GM23338 (cell line): ENCODE measurements around the gene TMSB15C. TPM values are rescaled to one million over a fixed set of nuclear protein-coding genes. Genes with fewer than 3 reads are reported as not detected.
"Not testable (repeated sequence)": the region's sequence is repeated elsewhere in the genome, so short reads cannot be mapped to it uniquely, and the experiment has no call there.

Experiments used
- ATAC-seq: fragments of 200-7000 bp; cut with Tn5 transposase; 3 replicates; pipeline ENCODE4 v1.9.1; 2020
- DNase-seq: peaks from one replicate; pipeline ENCODE4 v3.0.0-alpha.2; 2015; ENCODE audit warnings: low spot score
- H2AFZ ChIP-seq: fragments of 200-600 bp; sonication (generic); 2 replicates; pipeline ENCODE4 v1.8.0; 2016; ENCODE audit warnings: antibody characterized with exemption, mild to moderate bottlenecking, moderate library complexity
- H3F3A ChIP-seq: fragments of 200-600 bp; sonication (generic); replicated peaks from 2 replicates; pipeline ENCODE4 v1.8.0; 2017; ENCODE audit warnings: antibody characterized with exemption, mixed run types, low read depth
- H3K27ac ChIP-seq: fragments of 200-600 bp; sonication (generic); 2 replicates; pipeline ENCODE4 v1.6.1; 2016; ENCODE audit warnings: low read depth
- H3K27me3 ChIP-seq: fragments of 200-600 bp; sonication (generic); 2 replicates; pipeline ENCODE4 v1.8.0; 2016; ENCODE audit warnings: mild to moderate bottlenecking, mixed run types, moderate library complexity; ENCODE audit not compliant: insufficient read depth
- H3K36me3 ChIP-seq: fragments of 200-600 bp; sonication (generic); 2 replicates; pipeline ENCODE4 v1.8.0; 2016; ENCODE audit warnings: mild to moderate bottlenecking; ENCODE audit not compliant: insufficient read depth
- H3K4me1 ChIP-seq: fragments of 200-600 bp; sonication (generic); 2 replicates; pipeline ENCODE4 v1.8.0; 2016; ENCODE audit warnings: mild to moderate bottlenecking, moderate library complexity; ENCODE audit not compliant: insufficient read depth
- H3K4me2 ChIP-seq: fragments of 200-600 bp; sonication (generic); 2 replicates; pipeline ENCODE4 v1.7.1; 2017; ENCODE audit warnings: mixed run types
- H3K4me3 ChIP-seq: fragments of 200-600 bp; sonication (generic); 2 replicates; pipeline ENCODE4 v1.6.1; 2016; ENCODE audit warnings: mixed run types
- H3K79me2 ChIP-seq: fragments of 200-600 bp; sonication (generic); replicated peaks from 2 replicates; pipeline ENCODE4 v1.8.0; 2017; ENCODE audit warnings: mild to moderate bottlenecking; ENCODE audit not compliant: insufficient read depth
- H3K9me2 ChIP-seq: fragments of 200-600 bp; sonication (generic); 2 replicates; pipeline ENCODE4 v1.8.0; 2017; ENCODE audit not compliant: insufficient read depth
- H4K20me1 ChIP-seq: fragments of 200-600 bp; sonication (generic); replicated peaks from 2 replicates; pipeline ENCODE4 v1.8.0; 2017; ENCODE audit warnings: mild to moderate bottlenecking; ENCODE audit not compliant: insufficient read depth
- H3K27ac Mint-ChIP-seq: 2 replicates; pipeline ENCODE4 v1.8.0; 2020; ENCODE audit warnings: inconsistent platforms, mild to moderate bottlenecking, moderate library complexity, mixed read lengths
- H3K27me3 Mint-ChIP-seq: 3 replicates; pipeline ENCODE4 v1.8.0; 2022; ENCODE audit warnings: low read depth, mild to moderate bottlenecking, moderate library complexity, mixed read lengths, inconsistent platforms; ENCODE audit not compliant: insufficient read depth, poor library complexity
- H3K36me3 Mint-ChIP-seq: 3 replicates; pipeline ENCODE4 v1.8.0; 2021; ENCODE audit warnings: low read depth, mild to moderate bottlenecking, inconsistent platforms, moderate library complexity, mixed read lengths
- H3K4me1 Mint-ChIP-seq: 3 replicates; pipeline ENCODE4 v1.8.0; 2020; ENCODE audit warnings: mild to moderate bottlenecking, inconsistent platforms, mixed read lengths
- H3K4me3 Mint-ChIP-seq: 3 replicates; pipeline ENCODE4 v1.8.0; 2021; ENCODE audit warnings: moderate library complexity, mild to moderate bottlenecking, inconsistent platforms, mixed read lengths
- H3K9me3 Mint-ChIP-seq: 3 replicates; pipeline ENCODE4 v1.8.0; 2020; ENCODE audit warnings: moderate library complexity, mild to moderate bottlenecking, inconsistent platforms, mixed read lengths
- CREB1 ChIP-seq: fragments of 250-450 bp; sonication (Bioruptor Pico); IDR thresholded peaks from 2 replicates; pipeline ENCODE4 v1.5.0; 2020; ENCODE audit warnings: low read depth, mild to moderate bottlenecking, moderate library complexity
- CTCF ChIP-seq, 2 experiments: fragments of 200-600 bp in 1 of 2; sonication (generic) in 1 of 2; conservative IDR thresholded peaks; 2 replicates each; pipeline versions ENCODE4 v1.5.1 to v1.6.1; 2016 to 2017; ENCODE audit warnings: antibody characterized with exemption in 2 of 2, low read depth in 2 of 2, mild to moderate bottlenecking in 2 of 2, moderate library complexity in 1 of 2
- EZH2phosphoT487 ChIP-seq: fragments of 200-600 bp; sonication (generic); IDR thresholded peaks from one replicate; pipeline ENCODE4 v1.8.1; 2018; ENCODE audit warnings: antibody characterized with exemption; ENCODE audit not compliant: unreplicated experiment
- JUNB ChIP-seq: IDR thresholded peaks from one replicate; pipeline ENCODE4 v1.6.1; 2016; ENCODE audit warnings: antibody characterized with exemption; ENCODE audit not compliant: unreplicated experiment
- POLR2AphosphoS5 ChIP-seq: IDR thresholded peaks from 2 replicates; pipeline ENCODE4 v1.6.1; 2016; ENCODE audit warnings: antibody characterized with exemption, low read depth
- STAT1 ChIP-seq: IDR thresholded peaks from one replicate; pipeline ENCODE4 v1.6.1; 2016; ENCODE audit warnings: antibody characterized with exemption; ENCODE audit not compliant: unreplicated experiment
- ZNF114 ChIP-seq: fragments of 250-450 bp; sonication (Bioruptor Pico); IDR thresholded peaks from 2 replicates; pipeline ENCODE4 v1.5.0; 2020; ENCODE audit warnings: mild to moderate bottlenecking, moderate library complexity
- ZNF331 ChIP-seq: fragments of 250-450 bp; sonication (Bioruptor Pico); IDR thresholded peaks from 2 replicates; pipeline ENCODE4 v1.5.0; 2020; ENCODE audit warnings: low read depth, mild to moderate bottlenecking, moderate library complexity
- ZNF462 ChIP-seq: fragments of 250-450 bp; sonication (Bioruptor Pico); IDR thresholded peaks from 2 replicates; pipeline ENCODE4 v1.5.0; 2020; ENCODE audit warnings: mild to moderate bottlenecking, moderate library complexity
- polyA plus RNA-seq: library from polyadenylated mRNA; unstranded; fragments of >200 nt; fragmentation: Nextera tagmentation; extraction: Ambion mirVana; gene quantifications from 2 replicates; pipeline ENCODE4 v1.2.1, GENCODE V29; 2016
- total RNA-seq: library from RNA; depleted of rRNA; stranded (reverse); fragments of >200 nt; shearing (Covaris generic); gene quantifications from 2 replicates; pipeline ENCODE4 v1.2.3, GENCODE V29; 2014

TMSB15C gene
- total and polyA plus RNA-seq, 2 experiments from 2014 or later, result 1.1 to 3.9 TPM

GRCh38 chrX:104084534-104085277 is 8.7 kb upstream of the TMSB15C start (continued):
- TF ChIP-seq CTCF (conservative IDR thresholded peaks at IDR 0.05; ENCODE audit: low read depth in 2 of 2), result no peak
- no peak for TF ChIP-seq CREB1 (CRISPR knock-in tag)

- H3K9me3 Mint-ChIP-seq, result no peaks in the 10 kb centered on the region
- H3K27ac Mint-ChIP-seq, result no peak overlapping the region
- H3K27me3 ChIP-seq, result no peaks in the 10 kb centered on the region
- H4K20me1 ChIP-seq, result no peaks in the 10 kb centered on the region
- H3F3A ChIP-seq, result no peaks in the 10 kb centered on the region
- no peaks in the 10 kb centered on the region for H3K9me2 ChIP-seq
- TF ChIP-seq ZNF331 (CRISPR knock-in tag), result no peak
- TF ChIP-seq STAT1, result no peak
- TF ChIP-seq ZNF114, result no peak
- no peak for TF ChIP-seq EZH2phosphoT487
- TF ChIP-seq ZNF462 (CRISPR knock-in tag), result no peak
- TF ChIP-seq POLR2AphosphoS5, result no peak
- no peak for TF ChIP-seq CREB1 (CRISPR knock-in tag)
- no peak for TF ChIP-seq JUNB
- H3K27me3 Mint-ChIP-seq, result no peaks in the 10 kb centered on the region
- H3K4me3 ChIP-seq, result no peak overlapping the region
- H3K4me3 Mint-ChIP-seq, result no peak overlapping the region
- DNase-seq (no peak), ATAC-seq (no peak)
- no peak overlapping the region for H3K4me2 ChIP-seq
- no peaks in the 10 kb centered on the region for H3K4me1 ChIP-seq
- H3K36me3 Mint-ChIP-seq, result no peaks in the 10 kb centered on the region
- no peaks in the 10 kb centered on the region for H3K36me3 ChIP-seq
- H3K4me1 Mint-ChIP-seq, result no peaks in the 10 kb centered on the region
- H2AFZ ChIP-seq, result no peak overlapping the region
- no peak overlapping the region for H3K27ac ChIP-seq
- H3K79me2 ChIP-seq, result no peaks in the 10 kb centered on the region
These were observed 8.0 kb upstream of the TMSB15C start for GRCh38 chrX:104084063-104084462.

- ATAC-seq, H3F3A ChIP-seq, H3K9me2 ChIP-seq, H3K4me3 ChIP-seq, DNase-seq, H3K4me1 ChIP-seq, H3K4me3 Mint-ChIP-seq, H3K79me2 ChIP-seq, H3K4me2 ChIP-seq, H3K9me3 Mint-ChIP-seq, H3K36me3 Mint-ChIP-seq, H3K27ac ChIP-seq, H3K27ac Mint-ChIP-seq, H4K20me1 ChIP-seq, H3K27me3 ChIP-seq, H2AFZ ChIP-seq, H3K27me3 Mint-ChIP-seq, H3K36me3 ChIP-seq, H3K4me1 Mint-ChIP-seq: not testable (repeated sequence)
These were observed 1.8 kb upstream of the TMSB15C start for GRCh38 chrX:104077854-104078253.
